Bronchial epithelial cell (primary cell): ENCODE results near the gene MPPED1. TPM values are rescaled to one million over a fixed set of nuclear protein-coding genes. Genes with fewer than 3 reads are reported as not detected.

Experiments
- DNase-seq: peaks from one replicate; pipeline ENCODE4 v3.0.0-alpha.2; 2010; ENCODE audit warnings: low read depth
- FAIRE-seq: peaks from 2 replicates; lab custom pipeline; 2011; peaks lifted over from hg19 to GRCh38; lab: Jason Lieb, UNC
- H3K27me3 ChIP-seq: 2 replicates; pipeline ENCODE4 v1.5.1; 2011; ENCODE audit warnings: low read length; ENCODE audit not compliant: control insufficient read depth, insufficient read depth
- H3K36me3 ChIP-seq: 2 replicates; pipeline ENCODE4 v1.5.1; 2011; ENCODE audit warnings: low read length; ENCODE audit not compliant: control insufficient read depth, insufficient read depth
- H3K4me3 ChIP-seq: 2 replicates; pipeline ENCODE4 v1.5.1; 2011; ENCODE audit warnings: mild to moderate bottlenecking, low read depth, low read length, control low read depth
- total RNA-seq: library from RNA; depleted of rRNA; stranded (reverse); fragments of >200 nt; gene quantifications from 2 replicates; pipeline ENCODE4 v1.2.1, GENCODE V29; 2014
- TF ChIP-seq, protein P1 (sequence below): IDR thresholded peaks from 2 replicates; pipeline ENCODE4 v1.5.1; 2011; ENCODE audit warnings: mild to moderate bottlenecking, moderate library complexity, low read length, control low read depth, inconsistent platforms; ENCODE audit not compliant: insufficient read depth, severe bottlenecking

Gene MPPED1
- total RNA-seq, 1 donor from 2014 or later = not detected

DNA sequence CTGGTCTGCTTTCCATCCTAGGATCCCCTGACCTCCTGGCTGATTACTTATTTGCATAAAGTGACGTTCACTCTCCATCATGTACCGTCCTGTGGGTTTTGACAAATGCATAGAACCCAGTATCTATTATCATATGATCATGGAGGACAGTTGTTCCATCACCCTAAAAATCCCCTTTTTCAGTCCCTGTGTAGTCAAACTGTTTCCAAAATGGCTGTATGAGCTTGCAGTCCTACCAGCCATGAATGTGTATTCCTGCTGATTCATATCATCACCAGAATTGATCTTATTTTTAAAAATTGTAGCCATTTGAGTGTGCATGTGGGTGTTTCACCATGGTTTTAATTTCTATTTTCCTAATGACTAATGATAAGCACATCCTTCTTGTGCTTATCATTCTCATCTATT is 108.8 kb downstream of the MPPED1 start:
- no peaks in the 10 kb centered on the region for H3K27me3 ChIP-seq
- peak; percentile 64 for DNase-seq
- no peaks in the 10 kb centered on the region for H3K36me3 ChIP-seq
- no peak for FAIRE-seq
- H3K4me3 ChIP-seq = no peak overlapping the region
- TF ChIP-seq, protein P1, sequence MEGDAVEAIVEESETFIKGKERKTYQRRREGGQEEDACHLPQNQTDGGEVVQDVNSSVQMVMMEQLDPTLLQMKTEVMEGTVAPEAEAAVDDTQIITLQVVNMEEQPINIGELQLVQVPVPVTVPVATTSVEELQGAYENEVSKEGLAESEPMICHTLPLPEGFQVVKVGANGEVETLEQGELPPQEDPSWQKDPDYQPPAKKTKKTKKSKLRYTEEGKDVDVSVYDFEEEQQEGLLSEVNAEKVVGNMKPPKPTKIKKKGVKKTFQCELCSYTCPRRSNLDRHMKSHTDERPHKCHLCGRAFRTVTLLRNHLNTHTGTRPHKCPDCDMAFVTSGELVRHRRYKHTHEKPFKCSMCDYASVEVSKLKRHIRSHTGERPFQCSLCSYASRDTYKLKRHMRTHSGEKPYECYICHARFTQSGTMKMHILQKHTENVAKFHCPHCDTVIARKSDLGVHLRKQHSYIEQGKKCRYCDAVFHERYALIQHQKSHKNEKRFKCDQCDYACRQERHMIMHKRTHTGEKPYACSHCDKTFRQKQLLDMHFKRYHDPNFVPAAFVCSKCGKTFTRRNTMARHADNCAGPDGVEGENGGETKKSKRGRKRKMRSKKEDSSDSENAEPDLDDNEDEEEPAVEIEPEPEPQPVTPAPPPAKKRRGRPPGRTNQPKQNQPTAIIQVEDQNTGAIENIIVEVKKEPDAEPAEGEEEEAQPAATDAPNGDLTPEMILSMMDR = no peak

- H3K4me3 ChIP-seq = no peak overlapping the region
- TF ChIP-seq, protein P1 = no peak
- no peaks in the 10 kb centered on the region for H3K36me3 ChIP-seq
- H3K27me3 ChIP-seq = no peaks in the 10 kb centered on the region
- DNase-seq = peak; percentile 93
- no peak for FAIRE-seq
Measured at GRCh38 chr22:43521716-43522115, 109.9 kb downstream of the MPPED1 start.

DNA sequence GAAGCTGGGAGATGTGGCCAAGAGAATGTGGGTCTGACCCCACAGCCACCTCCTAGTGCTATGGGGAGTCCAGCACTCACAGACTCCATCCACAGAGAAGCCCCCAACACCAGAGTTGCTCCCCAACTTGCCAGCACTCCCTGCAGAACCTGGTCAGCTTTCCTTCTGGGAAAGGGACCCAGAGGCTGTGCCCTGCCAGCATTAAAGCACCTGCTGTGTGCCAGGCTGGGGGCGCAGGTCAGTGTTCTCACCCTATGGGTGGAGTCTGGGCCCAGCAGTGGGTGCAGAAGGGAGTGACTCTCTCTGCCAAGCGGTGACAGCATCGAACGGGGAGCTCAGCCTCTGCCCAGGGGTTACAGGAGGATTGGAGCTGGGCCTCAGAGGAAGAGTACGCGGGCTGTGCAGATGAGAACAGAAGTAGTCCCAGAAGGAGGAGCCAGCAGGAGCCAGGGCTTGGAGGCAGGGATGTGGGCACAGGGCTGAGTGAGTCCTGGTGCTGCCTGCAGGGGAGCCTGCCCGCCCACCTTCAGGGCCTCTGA is 114.4 kb downstream of the MPPED1 start:
- H3K4me3 ChIP-seq = no peak overlapping the region
- TF ChIP-seq, protein P1 = no peak
- no peak for FAIRE-seq
- H3K27me3 ChIP-seq = no peaks in the 10 kb centered on the region
- no peak for DNase-seq
- no peaks in the 10 kb centered on the region for H3K36me3 ChIP-seq

DNA sequence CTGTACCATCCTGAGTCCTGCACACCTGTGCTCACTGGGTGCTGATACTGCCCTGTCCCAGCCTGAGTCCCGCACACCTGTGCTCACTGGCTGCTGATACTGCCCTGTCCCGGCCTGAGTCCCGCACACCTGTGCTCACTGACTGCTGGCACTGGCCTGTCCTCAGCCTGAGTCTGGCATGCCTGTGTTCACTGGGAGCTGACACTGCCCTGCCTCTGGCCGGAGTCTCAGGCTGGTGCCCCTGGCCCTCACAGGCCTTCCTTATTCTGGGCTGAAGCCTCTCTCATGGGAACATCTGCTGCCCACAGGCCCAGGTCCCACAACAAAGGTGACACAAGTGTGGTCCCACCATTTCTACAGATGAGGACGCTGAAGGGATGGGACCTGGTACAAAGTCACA is 115.1 kb downstream of the MPPED1 start:
- no peaks in the 10 kb centered on the region for H3K36me3 ChIP-seq
- DNase-seq = no peak
- H3K4me3 ChIP-seq = no peak overlapping the region
- FAIRE-seq = no peak
- TF ChIP-seq, protein P1 = no peak
- H3K27me3 ChIP-seq = no peaks in the 10 kb centered on the region

DNA sequence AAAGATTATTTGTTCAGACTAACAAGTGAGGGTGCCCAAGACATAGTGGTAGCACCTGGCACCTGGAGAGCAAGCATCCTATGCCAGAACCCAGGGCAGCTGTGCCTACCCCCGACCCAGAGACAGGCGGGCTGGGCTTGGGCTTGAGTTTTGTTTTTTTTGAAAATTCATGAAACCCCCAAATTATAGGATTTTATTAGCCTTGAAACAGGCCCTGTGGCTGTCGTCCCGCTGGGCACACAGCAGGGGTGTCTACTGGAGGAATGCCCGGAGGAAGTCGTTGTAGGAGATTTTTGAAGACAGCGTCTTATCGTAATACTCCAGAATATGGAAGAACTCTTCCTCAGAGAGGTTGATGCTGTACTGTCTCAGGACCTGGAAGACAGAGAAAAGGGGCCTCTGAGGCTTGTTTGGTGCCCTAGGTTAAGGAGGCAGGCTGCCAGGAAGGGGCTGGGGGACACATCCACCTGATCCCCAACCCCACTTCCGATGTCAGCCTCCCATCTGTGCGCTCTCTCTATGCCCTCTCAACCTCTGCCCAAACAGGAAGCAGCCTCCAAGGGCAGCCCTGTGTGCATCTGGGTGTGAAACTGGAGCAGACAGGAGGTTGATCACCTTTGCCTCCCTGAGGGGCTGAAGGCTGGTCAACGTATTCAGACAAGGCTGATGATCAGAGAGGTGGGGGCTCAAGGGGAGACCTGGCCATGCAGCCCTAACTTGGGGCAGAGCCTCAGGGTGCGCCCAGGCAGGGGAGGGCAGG is 117.0 kb downstream of the MPPED1 start:
- FAIRE-seq (no peak), DNase-seq (no peak)
- TF ChIP-seq, protein P1 = no peak
- no peaks in the 10 kb centered on the region for H3K27me3 ChIP-seq
- H3K36me3 ChIP-seq = no peaks in the 10 kb centered on the region
- H3K4me3 ChIP-seq = no peak overlapping the region
